GM10847 (cell line): Measurements from ENCODE around the gene CAMTA1.

Experiments used
- POLR2A ChIP-seq: IDR thresholded peaks from 2 replicates; pipeline ENCODE4 v1.6.1; 2011; ENCODE audit not compliant: insufficient read length; ENCODE audit errors: extremely low read depth

The CAMTA1 gene

DNA sequence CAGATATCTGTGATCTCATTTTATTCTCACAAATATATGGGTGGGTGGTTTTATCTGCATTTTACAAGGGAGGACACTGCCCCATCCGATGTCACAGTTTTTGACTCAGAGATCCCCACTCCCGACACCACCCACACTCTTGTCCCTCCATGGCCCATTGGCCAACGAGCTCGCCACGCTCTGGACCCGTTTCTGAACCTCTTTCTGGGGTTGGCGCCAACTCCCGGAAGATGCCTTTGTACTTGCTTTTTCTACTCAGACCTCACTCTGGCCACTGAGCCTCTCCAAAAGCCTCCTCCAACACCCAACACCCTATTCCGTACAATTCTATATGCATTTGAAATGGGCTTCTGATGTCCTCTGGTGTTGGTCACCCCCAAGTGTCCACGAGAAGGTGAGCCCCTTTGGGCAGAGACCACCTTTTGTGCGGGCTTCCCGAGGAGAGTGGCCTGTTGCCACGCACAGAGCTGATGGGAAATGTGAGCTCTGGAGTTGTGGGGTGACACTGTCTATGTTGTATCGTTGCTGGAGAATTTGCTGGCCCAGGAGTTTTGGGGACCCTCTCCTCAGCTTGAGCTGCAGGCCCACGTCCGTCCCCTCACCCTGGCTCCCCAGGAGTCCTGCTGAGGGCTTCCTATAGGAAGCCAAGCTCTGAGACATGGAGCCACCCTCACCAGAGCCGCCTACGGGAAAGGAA is 618.9 kb downstream of the CAMTA1 start:
- no peak for TF ChIP-seq POLR2A

- no peak for TF ChIP-seq POLR2A
Measured at GRCh38 chr1:7405844-7406500, 620.7 kb downstream of the CAMTA1 start.

DNA sequence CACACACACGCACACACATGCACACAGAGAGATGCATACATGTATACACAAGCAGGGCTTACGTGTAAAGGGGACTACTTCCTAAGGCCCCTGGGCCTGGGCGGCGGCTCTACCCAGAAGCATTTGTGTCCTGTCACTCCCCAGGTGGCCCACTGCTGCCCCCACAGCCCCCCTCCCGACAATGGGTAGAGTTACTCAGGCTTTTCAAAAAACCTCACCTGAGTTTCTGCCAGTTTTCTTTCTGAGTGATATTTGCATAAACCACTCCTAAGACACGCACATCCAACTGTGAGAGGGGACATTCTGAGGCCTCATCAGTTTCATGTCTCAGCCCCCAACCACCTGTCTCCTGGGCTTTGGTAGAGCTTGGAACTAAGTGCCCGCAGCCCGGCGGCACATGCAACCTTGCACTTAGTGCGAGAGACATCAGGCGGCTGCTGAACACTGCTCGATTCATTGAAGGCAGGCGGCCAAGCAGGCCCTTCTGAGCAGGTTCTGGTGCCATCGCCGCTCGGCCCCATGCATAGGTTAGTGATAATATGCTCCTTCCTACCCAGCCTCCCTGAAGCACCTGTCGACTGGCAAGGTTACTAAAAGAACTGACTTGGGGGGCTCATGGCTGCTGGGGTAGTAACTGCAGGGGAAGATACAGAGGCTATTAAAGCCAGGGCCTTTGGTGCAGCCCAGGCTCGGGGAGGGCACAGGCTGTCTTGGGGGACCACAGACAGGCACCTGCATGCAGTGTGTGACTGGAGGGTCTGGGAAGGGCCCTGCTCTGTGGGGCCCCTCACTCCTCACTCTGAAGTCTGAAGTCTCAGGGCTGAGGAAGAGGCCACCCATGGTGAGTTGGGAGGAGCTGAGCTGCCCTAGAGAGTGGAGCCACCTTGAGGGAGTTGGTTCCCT is 621.6 kb downstream of the CAMTA1 start:
- no peak for TF ChIP-seq POLR2A

GRCh38 chr1:7407544-7407895 is 622.3 kb downstream of the CAMTA1 start:
- TF ChIP-seq POLR2A = no peak

DNA sequence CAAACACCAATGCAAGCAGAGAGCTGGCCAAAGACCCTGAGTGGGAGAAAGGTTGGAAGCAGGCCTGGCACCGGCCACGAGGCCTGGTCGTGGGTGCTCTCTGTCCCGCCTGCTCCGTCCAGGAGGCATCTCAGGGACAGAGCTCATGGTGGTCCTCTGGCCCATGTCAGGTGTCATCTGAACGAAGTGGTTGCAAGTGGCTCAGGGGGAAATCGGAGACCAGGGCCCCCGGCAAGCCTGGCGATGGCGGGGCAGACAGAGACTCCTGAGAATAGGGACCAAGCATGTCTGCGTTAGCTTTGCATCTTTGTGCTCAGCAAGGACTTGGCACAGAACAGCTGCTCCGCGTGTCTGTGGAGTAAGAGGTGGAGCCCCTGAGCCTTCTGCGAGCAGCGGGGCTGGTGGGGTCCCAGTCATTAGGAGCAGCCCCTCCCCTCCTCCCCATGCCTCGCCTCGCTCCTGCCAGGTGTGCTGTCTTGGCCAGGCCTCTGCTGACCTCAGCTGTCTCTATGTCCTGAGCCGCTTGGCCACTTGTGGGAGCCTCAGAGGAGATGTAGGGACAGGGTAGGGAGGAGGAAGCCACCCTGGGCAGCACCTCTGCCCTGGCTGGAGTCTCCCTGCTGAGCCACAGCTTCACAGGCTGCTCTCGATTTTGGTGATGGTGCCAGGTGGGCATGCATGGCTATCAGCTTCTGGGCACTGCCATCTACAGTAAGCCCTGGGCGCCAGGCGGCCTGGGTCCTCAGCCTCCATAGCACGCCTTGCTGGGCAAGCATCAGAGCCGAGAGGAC is 622.9 kb downstream of the CAMTA1 start:
- no peak for TF ChIP-seq POLR2A

GRCh38 chr1:7408771-7409150 is 623.5 kb downstream of the CAMTA1 start:
- no peak for TF ChIP-seq POLR2A

GRCh38 chr1:7409278-7409677 is 624.0 kb downstream of the CAMTA1 start:
- TF ChIP-seq POLR2A = no peak

DNA sequence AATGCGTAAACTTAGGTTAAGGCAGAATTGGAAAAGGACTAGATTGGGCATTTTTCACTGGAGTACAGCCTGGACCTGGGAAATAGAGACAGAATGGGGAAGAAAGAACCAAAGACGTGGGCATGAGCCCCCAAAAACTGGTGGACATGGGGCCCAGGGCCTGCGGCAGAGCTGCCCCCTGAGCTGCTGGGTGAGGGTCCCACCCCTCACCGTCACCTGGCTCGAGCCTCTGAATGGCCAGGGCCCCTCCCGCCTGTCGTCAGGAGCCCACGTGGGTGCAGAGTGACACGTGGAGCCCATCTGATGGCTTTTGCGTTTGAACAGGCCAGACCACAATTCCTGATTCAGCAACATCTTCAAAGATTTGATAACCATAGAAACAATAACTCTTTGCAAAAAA is 624.9 kb downstream of the CAMTA1 start:
- TF ChIP-seq POLR2A = no peak

- no peak for TF ChIP-seq POLR2A
Measured at GRCh38 chr1:7418442-7419080, 633.3 kb downstream of the CAMTA1 start.

- TF ChIP-seq POLR2A = no peak
Measured at GRCh38 chr1:7420098-7420445, 634.8 kb downstream of the CAMTA1 start.

GRCh38 chr1:7420470-7421100 is 635.3 kb downstream of the CAMTA1 start:
- TF ChIP-seq POLR2A = no peak

GRCh38 chr1:7421471-7422075 is 636.3 kb downstream of the CAMTA1 start:
- TF ChIP-seq POLR2A = no peak

- TF ChIP-seq POLR2A = no peak
Measured at GRCh38 chr1:7422081-7422480, 636.8 kb downstream of the CAMTA1 start.

DNA sequence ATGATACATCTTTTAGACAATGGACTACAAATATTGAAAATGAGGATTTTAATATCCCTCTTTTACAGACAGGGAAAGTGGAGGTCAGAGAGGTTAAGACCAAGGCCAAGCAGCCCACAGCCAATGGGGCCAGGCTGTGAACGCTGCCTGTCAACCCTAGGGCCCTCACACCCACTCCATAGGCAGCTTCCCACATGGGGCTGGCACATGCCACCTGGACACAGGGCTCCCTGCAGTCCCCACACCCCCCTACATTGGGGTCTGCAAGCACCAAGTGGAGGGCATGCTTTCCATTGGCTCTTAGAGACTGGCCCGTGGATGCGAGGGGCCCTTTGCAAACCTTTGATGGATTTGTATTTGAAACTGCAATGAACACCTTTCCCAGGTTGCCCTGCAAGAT is 637.3 kb downstream of the CAMTA1 start:
- no peak for TF ChIP-seq POLR2A

DNA sequence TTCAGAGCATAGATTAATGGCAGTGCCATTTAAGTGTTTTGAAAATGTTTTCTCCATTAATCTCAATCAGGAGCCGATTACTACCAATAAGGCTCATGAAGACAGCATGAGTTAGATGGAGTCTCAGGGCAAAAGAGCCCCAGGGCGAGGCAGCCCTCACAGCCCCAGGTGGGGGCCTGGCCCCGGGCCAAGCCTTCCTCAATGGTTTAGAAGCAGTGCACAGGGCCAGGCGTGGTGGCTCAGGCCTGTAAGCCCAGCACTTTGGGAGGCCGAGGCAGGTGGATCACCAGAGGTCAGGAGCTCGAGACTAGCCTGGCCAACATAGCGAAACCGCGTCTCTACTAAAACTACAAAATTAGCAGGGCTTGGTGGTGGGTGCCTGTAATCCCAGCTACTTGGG is 637.7 kb downstream of the CAMTA1 start:
- TF ChIP-seq POLR2A = no peak
